ENCODE results near the gene TBC1D22A.

DNA sequence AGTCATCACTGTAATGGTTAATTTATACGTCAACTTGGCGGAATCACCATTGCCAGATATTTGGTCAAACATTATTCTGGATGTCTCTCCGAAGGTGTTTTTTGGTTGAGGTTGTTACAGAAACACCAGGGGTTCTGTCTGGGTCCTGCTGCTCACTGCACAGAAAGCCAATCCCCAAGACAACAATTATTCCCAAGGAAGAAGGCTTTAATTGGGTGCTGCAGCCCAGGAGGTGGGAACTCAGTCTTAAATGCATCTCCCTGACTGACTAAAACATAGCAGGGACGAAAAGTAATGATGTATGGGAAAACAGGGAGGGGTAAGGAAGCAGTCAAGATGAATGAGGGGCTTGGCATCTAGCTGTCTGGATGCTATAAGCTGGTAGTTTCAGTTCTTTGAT lies 331.3 kb downstream of the TBC1D22A start:
- TF ChIP-seq, protein P1, sequence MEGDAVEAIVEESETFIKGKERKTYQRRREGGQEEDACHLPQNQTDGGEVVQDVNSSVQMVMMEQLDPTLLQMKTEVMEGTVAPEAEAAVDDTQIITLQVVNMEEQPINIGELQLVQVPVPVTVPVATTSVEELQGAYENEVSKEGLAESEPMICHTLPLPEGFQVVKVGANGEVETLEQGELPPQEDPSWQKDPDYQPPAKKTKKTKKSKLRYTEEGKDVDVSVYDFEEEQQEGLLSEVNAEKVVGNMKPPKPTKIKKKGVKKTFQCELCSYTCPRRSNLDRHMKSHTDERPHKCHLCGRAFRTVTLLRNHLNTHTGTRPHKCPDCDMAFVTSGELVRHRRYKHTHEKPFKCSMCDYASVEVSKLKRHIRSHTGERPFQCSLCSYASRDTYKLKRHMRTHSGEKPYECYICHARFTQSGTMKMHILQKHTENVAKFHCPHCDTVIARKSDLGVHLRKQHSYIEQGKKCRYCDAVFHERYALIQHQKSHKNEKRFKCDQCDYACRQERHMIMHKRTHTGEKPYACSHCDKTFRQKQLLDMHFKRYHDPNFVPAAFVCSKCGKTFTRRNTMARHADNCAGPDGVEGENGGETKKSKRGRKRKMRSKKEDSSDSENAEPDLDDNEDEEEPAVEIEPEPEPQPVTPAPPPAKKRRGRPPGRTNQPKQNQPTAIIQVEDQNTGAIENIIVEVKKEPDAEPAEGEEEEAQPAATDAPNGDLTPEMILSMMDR (conservative IDR thresholded peaks at IDR 0.05; ENCODE audit: low read depth in 2 of 2), result no peak
- TF ChIP-seq POLR2AphosphoS5 (IDR thresholded peaks at IDR 0.05; ENCODE audit: low read depth) (no peak), EZH2 (IDR thresholded peaks at IDR 0.05; ENCODE audit: low read depth, unreplicated experiment) (no peak)
- TF ChIP-seq, protein P2, sequence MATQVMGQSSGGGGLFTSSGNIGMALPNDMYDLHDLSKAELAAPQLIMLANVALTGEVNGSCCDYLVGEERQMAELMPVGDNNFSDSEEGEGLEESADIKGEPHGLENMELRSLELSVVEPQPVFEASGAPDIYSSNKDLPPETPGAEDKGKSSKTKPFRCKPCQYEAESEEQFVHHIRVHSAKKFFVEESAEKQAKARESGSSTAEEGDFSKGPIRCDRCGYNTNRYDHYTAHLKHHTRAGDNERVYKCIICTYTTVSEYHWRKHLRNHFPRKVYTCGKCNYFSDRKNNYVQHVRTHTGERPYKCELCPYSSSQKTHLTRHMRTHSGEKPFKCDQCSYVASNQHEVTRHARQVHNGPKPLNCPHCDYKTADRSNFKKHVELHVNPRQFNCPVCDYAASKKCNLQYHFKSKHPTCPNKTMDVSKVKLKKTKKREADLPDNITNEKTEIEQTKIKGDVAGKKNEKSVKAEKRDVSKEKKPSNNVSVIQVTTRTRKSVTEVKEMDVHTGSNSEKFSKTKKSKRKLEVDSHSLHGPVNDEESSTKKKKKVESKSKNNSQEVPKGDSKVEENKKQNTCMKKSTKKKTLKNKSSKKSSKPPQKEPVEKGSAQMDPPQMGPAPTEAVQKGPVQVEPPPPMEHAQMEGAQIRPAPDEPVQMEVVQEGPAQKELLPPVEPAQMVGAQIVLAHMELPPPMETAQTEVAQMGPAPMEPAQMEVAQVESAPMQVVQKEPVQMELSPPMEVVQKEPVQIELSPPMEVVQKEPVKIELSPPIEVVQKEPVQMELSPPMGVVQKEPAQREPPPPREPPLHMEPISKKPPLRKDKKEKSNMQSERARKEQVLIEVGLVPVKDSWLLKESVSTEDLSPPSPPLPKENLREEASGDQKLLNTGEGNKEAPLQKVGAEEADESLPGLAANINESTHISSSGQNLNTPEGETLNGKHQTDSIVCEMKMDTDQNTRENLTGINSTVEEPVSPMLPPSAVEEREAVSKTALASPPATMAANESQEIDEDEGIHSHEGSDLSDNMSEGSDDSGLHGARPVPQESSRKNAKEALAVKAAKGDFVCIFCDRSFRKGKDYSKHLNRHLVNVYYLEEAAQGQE (IDR thresholded peaks at IDR 0.05; ENCODE audit: unreplicated experiment), result no peak
